Activated CD4-positive, alpha-beta T cell treated with anti-CD3 and anti-CD28 coated beads, Interleukin-2, amount 10 ng/mL, durations not matched to agents 7 days and 5 days (primary cell): Measurements from ENCODE around the gene RHOT1. TPM values are rescaled to one million over a fixed set of nuclear protein-coding genes. Genes with fewer than 3 reads are reported as not detected.
A peak's percentile ranks its signal among the peaks of the same experiment; 100 is the strongest.

Experiments used
- CTCF ChIA-PET: fragments of 350-600 bp; sonication (Branson Sonifier 250); formaldehyde crosslinking; loops from one replicate; lab custom pipeline; 2021; ENCODE audit warnings: antibody characterized with exemption; lab: Charles Lee
- POLR2A ChIA-PET: fragments of 350-600 bp; sonication (Branson Sonifier 250); formaldehyde crosslinking; loops from one replicate; lab custom pipeline; 2021; ENCODE audit warnings: antibody characterized with exemption; lab: Charles Lee
- DNase-seq: peaks from one replicate; pipeline ENCODE4 v3.0.0-alpha.2; 2020
- H3K27ac Mint-ChIP-seq: one replicate; pipeline ENCODE4 v1.8.0; 2021; ENCODE audit warnings: mild to moderate bottlenecking, moderate library complexity, mixed read lengths
- H3K27me3 Mint-ChIP-seq: one replicate; pipeline ENCODE4 v1.8.0; 2021; ENCODE audit warnings: mixed read lengths
- H3K36me3 Mint-ChIP-seq: one replicate; pipeline ENCODE4 v1.8.0; 2021; ENCODE audit warnings: low read depth, mixed read lengths
- H3K4me1 Mint-ChIP-seq: one replicate; pipeline ENCODE4 v1.8.0; 2021; ENCODE audit warnings: mixed read lengths
- H3K4me3 Mint-ChIP-seq: one replicate; pipeline ENCODE4 v1.8.0; 2021; ENCODE audit warnings: mild to moderate bottlenecking, moderate library complexity, mixed read lengths
- H3K9me3 Mint-ChIP-seq: one replicate; pipeline ENCODE4 v1.8.0; 2021; ENCODE audit warnings: mixed read lengths
- total RNA-seq, 2 experiments: library from RNA; stranded (reverse); gene quantifications; one replicate each; pipeline ENCODE4 v1.2.3, GENCODE V29; 2021

Gene RHOT1
- total RNA-seq, 2 experiments from 2014 or later: 26.4 to 33.6 TPM

- peaks cover 8% of the 10 kb centered on the region for H3K36me3 Mint-ChIP-seq
- DNase-seq: no peak
- ChIA-PET CTCF (interaction anchor here (0.7 to 1.6 kb wide), 4 partner anchors 11 to 52 kb away, joined by 3 to 4 read pairs (median 4); no protein-coding TSS in a partner anchor), POLR2A (no interaction called here)
- no peaks in the 10 kb centered on the region for H3K9me3 Mint-ChIP-seq
- no peak overlapping the region for H3K27ac Mint-ChIP-seq
- H3K4me3 Mint-ChIP-seq: no peak overlapping the region
- peaks cover 12% of the 10 kb centered on the region for H3K4me1 Mint-ChIP-seq
- no peaks in the 10 kb centered on the region for H3K27me3 Mint-ChIP-seq
These were observed 80.3 kb downstream of the RHOT1 start for GRCh38 chr17:32222621-32223020.

GRCh38 chr17:32223703-32224102 is 81.4 kb downstream of the RHOT1 start:
- no peaks in the 10 kb centered on the region for H3K9me3 Mint-ChIP-seq
- H3K36me3 Mint-ChIP-seq: peaks cover 8% of the 10 kb centered on the region
- H3K27ac Mint-ChIP-seq: no peak overlapping the region
- POLR2A ChIA-PET: no interaction called here
- peaks cover 12% of the 10 kb centered on the region for H3K4me1 Mint-ChIP-seq
- DNase-seq: no peak
- CTCF ChIA-PET: interaction anchor here (0.8 to 1.7 kb wide), 4 partner anchors 10 to 97 kb away, joined by 3 to 4 read pairs (median 3); no protein-coding TSS in a partner anchor
- H3K4me3 Mint-ChIP-seq: no peak overlapping the region
- no peaks in the 10 kb centered on the region for H3K27me3 Mint-ChIP-seq

- no peak for DNase-seq
- Mint-ChIP-seq H3K9me3 (no peaks in the 10 kb centered on the region), H3K4me3 (no peak overlapping the region), H3K36me3 (peaks cover 8% of the 10 kb centered on the region), H3K4me1 (peaks cover 3% of the 10 kb centered on the region), H3K27me3 (no peaks in the 10 kb centered on the region), H3K27ac (no peak overlapping the region)
- POLR2A ChIA-PET: no interaction called here
- CTCF ChIA-PET: interaction anchor here (0.6 to 0.7 kb wide), 2 partner anchors 8 to 259 kb away, joined by 3 read pairs; no protein-coding TSS in a partner anchor
These were observed 84.6 kb downstream of the RHOT1 start for GRCh38 chr17:32226886-32227285.

GRCh38 chr17:32227910-32228309 is 85.6 kb downstream of the RHOT1 start:
- H3K27ac Mint-ChIP-seq: no peak overlapping the region
- DNase-seq: no peak
- ChIA-PET POLR2A (no interaction called here), CTCF (no interaction called here)
- H3K9me3 Mint-ChIP-seq: no peaks in the 10 kb centered on the region
- H3K4me3 Mint-ChIP-seq: no peak overlapping the region
- peaks cover 8% of the 10 kb centered on the region for H3K36me3 Mint-ChIP-seq
- peaks cover 9% of the 10 kb centered on the region for H3K4me1 Mint-ChIP-seq
- no peaks in the 10 kb centered on the region for H3K27me3 Mint-ChIP-seq

GRCh38 chr17:32235588-32235987 is 93.3 kb downstream of the RHOT1 start:
- CTCF ChIA-PET: no interaction called here
- no peak overlapping the region for H3K4me3 Mint-ChIP-seq
- no peaks in the 10 kb centered on the region for H3K27me3 Mint-ChIP-seq
- no peaks in the 10 kb centered on the region for H3K9me3 Mint-ChIP-seq
- DNase-seq: no peak
- POLR2A ChIA-PET: no interaction called here
- no peak overlapping the region for H3K27ac Mint-ChIP-seq
- H3K36me3 Mint-ChIP-seq: no peaks in the 10 kb centered on the region
- peaks cover 16% of the 10 kb centered on the region for H3K4me1 Mint-ChIP-seq

- H3K9me3 Mint-ChIP-seq: no peaks in the 10 kb centered on the region
These were observed 97.2 kb downstream of the RHOT1 start for GRCh38 chr17:32239456-32239855.

GRCh38 chr17:32240750-32241149 is 98.4 kb downstream of the RHOT1 start:
- Mint-ChIP-seq H3K9me3 (no peaks in the 10 kb centered on the region), H3K27ac (no peak overlapping the region), H3K4me3 (no peak overlapping the region), H3K27me3 (no peaks in the 10 kb centered on the region), H3K4me1 (no peaks in the 10 kb centered on the region), H3K36me3 (no peaks in the 10 kb centered on the region)
- ChIA-PET POLR2A (no interaction called here), CTCF (interaction anchor here (2.1 kb wide), 1 partner anchor 12 kb away, joined by 7 read pairs; no protein-coding TSS in a partner anchor)
- DNase-seq: no peak

More at GRCh38 chr17:32239456-32239855, 97.2 kb downstream of the RHOT1 start:
- ChIA-PET CTCF (no interaction called here), POLR2A (no interaction called here)
- Mint-ChIP-seq H3K36me3 (no peaks in the 10 kb centered on the region), H3K4me1 (no peaks in the 10 kb centered on the region), H3K27ac (no peak overlapping the region), H3K27me3 (no peaks in the 10 kb centered on the region), H3K4me3 (no peak overlapping the region)
- no peak for DNase-seq

- H3K36me3 Mint-ChIP-seq: no peaks in the 10 kb centered on the region
- H3K4me1 Mint-ChIP-seq: no peaks in the 10 kb centered on the region
- DNase-seq: no peak
- ChIA-PET POLR2A (no interaction called here), CTCF (interaction anchor here (0.8 to 2.1 kb wide), 2 partner anchors 11 to 16 kb away, joined by 3 to 7 read pairs; no protein-coding TSS in a partner anchor)
- H3K27me3 Mint-ChIP-seq: no peaks in the 10 kb centered on the region
- H3K9me3 Mint-ChIP-seq: no peaks in the 10 kb centered on the region
- H3K4me3 Mint-ChIP-seq: no peak overlapping the region
- no peak overlapping the region for H3K27ac Mint-ChIP-seq
These were observed 99.3 kb downstream of the RHOT1 start for GRCh38 chr17:32241640-32242039.

GRCh38 chr17:32249475-32249874 is 107.2 kb downstream of the RHOT1 start:
- H3K4me1 Mint-ChIP-seq: no peaks in the 10 kb centered on the region
- no peaks in the 10 kb centered on the region for H3K9me3 Mint-ChIP-seq
- ChIA-PET POLR2A (interaction anchor here (0.7 kb wide), 1 partner anchor 80 kb away, joined by 5 read pairs; no protein-coding TSS in a partner anchor), CTCF (no interaction called here)
- DNase-seq: no peak
- H3K4me3 Mint-ChIP-seq: no peak overlapping the region
- H3K36me3 Mint-ChIP-seq: no peaks in the 10 kb centered on the region
- no peak overlapping the region for H3K27ac Mint-ChIP-seq
- H3K27me3 Mint-ChIP-seq: peaks cover 15% of the 10 kb centered on the region

GRCh38 chr17:32253117-32253611 is 110.9 kb downstream of the RHOT1 start:
- peak; percentile 85 for DNase-seq
- Mint-ChIP-seq H3K4me1 (no peaks in the 10 kb centered on the region), H3K4me3 (no peak overlapping the region), H3K36me3 (no peaks in the 10 kb centered on the region), H3K9me3 (no peaks in the 10 kb centered on the region), H3K27ac (no peak overlapping the region), H3K27me3 (peaks cover 18% of the 10 kb centered on the region)
- ChIA-PET CTCF (interaction anchor here (0.6 to 2.0 kb wide), 14 partner anchors 11 to 201 kb away, joined by 3 to 7 read pairs (median 4); no protein-coding TSS in a partner anchor), POLR2A (interaction anchor here (0.6 kb wide), 1 partner anchor 127 kb away, joined by 8 read pairs; no protein-coding TSS in a partner anchor)

- H3K4me1 Mint-ChIP-seq: no peaks in the 10 kb centered on the region
- H3K36me3 Mint-ChIP-seq: no peaks in the 10 kb centered on the region
- H3K27me3 Mint-ChIP-seq: peaks cover 27% of the 10 kb centered on the region
- no peaks in the 10 kb centered on the region for H3K9me3 Mint-ChIP-seq
- no peak for DNase-seq
- ChIA-PET CTCF (no interaction called here), POLR2A (no interaction called here)
- no peak overlapping the region for H3K27ac Mint-ChIP-seq
- H3K4me3 Mint-ChIP-seq: no peak overlapping the region
These were observed 113.9 kb downstream of the RHOT1 start for GRCh38 chr17:32256012-32256700.

GRCh38 chr17:32256701-32257019 is 114.4 kb downstream of the RHOT1 start:
- peaks cover 29% of the 10 kb centered on the region for H3K27me3 Mint-ChIP-seq
- no peaks in the 10 kb centered on the region for H3K9me3 Mint-ChIP-seq
- no peaks in the 10 kb centered on the region for H3K36me3 Mint-ChIP-seq
- CTCF ChIA-PET: no interaction called here
- H3K4me3 Mint-ChIP-seq: no peak overlapping the region
- H3K4me1 Mint-ChIP-seq: no peaks in the 10 kb centered on the region
- no peak overlapping the region for H3K27ac Mint-ChIP-seq
- DNase-seq: no peak
- POLR2A ChIA-PET: no interaction called here

- CTCF ChIA-PET: interaction anchor here (0.7 kb wide), 1 partner anchor 69 kb away, joined by 3 read pairs; no protein-coding TSS in a partner anchor
- Mint-ChIP-seq H3K4me3 (no peak overlapping the region), H3K27me3 (peaks cover 44% of the 10 kb centered on the region), H3K4me1 (no peaks in the 10 kb centered on the region), H3K36me3 (no peaks in the 10 kb centered on the region), H3K27ac (no peak overlapping the region), H3K9me3 (no peaks in the 10 kb centered on the region)
- no peak for DNase-seq
- POLR2A ChIA-PET: no interaction called here
These were observed 116.3 kb downstream of the RHOT1 start for GRCh38 chr17:32258383-32259140.
